Stimulated activated CD4-positive, alpha-beta T cell treated with anti-CD3 and anti-CD28 coated beads, Interleukin-1b, Interleukin-23, amount 100 ng/mL, for 4 hours (primary cell): ENCODE results near the gene COQ4.
"Not testable (repeated sequence)": the region's sequence is repeated elsewhere in the genome, so short reads cannot be mapped to it uniquely, and the experiment has no call there.

Experiments
- DNase-seq, 2 donors: peaks; one replicate each; pipeline ENCODE4 v3.0.0-alpha.2; 2020; ENCODE audit warnings: low read depth in 2 of 2

COQ4 gene

DNA sequence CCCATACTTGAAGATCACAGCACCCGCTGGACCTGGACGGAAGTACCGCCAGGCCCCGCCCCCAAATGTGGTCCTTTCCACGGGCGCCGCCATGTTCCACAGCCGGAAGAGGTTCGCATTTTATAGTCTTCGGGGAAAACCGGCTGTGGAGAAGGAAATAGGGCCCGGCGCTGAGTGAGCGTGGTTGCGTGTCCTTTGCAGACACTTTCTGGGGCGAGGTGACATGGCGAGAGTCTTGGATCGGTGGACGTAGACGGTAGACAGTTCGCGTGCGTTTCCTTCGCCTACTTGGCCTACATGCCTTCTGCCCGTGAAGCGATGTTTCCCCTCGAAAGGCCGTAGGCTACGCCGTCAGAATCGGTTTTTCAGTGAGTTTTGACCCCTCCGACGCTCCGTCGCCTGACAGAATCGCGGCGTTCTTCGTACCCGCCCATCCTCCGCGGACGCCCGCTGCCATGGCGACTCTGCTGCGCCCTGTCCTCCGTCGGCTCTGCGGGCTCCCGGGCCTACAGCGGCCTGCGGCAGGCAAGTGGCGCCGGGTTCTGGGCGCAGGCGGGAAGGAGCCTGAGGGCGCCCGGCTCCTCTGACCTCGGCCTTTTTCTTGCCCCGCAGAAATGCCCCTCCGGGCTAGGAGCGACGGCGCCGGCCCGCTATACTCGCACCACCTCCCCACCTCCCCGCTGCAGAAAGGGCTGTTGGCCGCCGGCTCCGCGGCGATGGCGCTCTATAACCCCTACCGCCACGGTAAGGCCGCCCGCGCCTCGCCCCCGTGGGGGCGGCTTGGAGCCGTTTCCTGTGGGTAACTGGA is at the start of gene COQ4, which contains the start of gene TRUB2:
TSS of gene COQ4 (plus strand) at position 436 of the 808 bp plus-strand sequence. CDS start at position 456, 20 bp downstream.
TSS of gene TRUB2 (minus strand) at position 44 of the 808 bp plus-strand sequence. CDS start at position 5, 39 bp downstream.
- peak; percentile 90 for DNase-seq

GRCh38 chr9:128274245-128274644 is 48.4 kb upstream of the COQ4 start:
- DNase-seq: no peak

- DNase-seq: no peak
These were observed 47.2 kb upstream of the COQ4 start, which contains the start of gene GOLGA2 for GRCh38 chr9:128275198-128276007. GOLGA2 (minus strand) TSS chr9:128276007; CDS start chr9:128275976, 31 bp downstream.

DNA sequence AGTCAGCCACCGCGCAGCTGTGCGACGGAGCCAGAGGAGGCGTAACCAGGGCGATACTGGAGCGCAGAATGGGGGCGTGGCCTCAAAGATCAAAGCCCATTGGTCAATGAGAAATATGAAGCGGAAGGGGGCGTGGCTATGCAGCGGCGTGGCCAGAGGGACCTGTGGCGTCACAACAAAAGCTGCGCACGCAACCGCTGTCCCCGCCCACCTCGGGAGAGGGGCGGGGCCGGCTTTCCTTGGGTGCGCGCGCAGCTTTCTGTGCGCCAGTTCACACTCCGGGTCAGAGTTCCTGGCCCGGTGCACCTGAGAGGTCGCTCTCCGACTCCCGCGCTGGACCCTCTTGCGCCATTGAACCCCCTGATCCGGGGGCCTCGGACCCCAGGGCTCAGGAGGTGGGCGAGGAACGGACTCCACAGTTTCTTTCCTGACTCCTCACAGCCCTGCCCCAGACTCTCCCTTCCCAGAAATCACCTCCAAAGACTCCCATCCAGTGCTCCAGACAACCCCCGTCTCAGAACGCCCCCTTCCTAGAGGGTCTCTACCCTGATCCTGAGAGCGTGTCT is 46.5 kb upstream of the COQ4 start, which contains the start of gene SWI5:
TSS of gene SWI5 (plus strand) at position 269 of the 566 bp plus-strand sequence.
- peak; percentile 99 to 100 for DNase-seq

DNA sequence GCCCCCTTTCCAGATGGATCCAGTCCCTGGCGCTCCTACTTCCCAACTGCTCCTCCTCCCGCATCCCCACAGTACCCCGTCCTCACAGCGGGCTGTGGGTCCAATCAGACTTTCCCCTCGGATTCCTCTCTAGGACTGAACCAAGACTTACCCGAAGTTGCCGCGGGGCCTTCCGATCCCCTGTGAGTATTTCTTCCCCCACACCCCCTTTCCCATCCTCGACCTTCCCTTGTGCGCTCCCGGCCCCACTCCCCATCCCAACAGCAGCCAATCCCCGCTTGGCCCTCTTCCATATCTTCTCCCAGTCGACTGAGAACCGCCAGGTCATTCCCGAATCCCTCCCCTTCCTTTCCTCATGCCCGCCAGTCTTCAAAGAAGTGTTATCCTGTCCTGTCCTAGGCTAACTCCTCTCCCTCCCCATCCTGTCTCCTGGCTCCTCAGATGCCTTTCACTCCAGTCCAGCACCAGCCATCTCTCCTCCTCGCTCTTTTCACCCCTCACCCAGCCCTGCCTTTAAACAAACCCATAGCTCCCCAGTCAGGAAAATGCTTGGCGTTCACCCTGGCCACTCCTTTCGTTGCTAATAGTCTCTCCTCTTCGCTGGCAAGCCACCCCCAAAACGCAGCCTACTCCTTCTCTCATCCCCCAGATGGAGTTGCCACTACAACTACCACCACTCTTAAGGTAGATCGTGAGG is 45.9 kb upstream of the COQ4 start:
- DNase-seq: no peak

DNA sequence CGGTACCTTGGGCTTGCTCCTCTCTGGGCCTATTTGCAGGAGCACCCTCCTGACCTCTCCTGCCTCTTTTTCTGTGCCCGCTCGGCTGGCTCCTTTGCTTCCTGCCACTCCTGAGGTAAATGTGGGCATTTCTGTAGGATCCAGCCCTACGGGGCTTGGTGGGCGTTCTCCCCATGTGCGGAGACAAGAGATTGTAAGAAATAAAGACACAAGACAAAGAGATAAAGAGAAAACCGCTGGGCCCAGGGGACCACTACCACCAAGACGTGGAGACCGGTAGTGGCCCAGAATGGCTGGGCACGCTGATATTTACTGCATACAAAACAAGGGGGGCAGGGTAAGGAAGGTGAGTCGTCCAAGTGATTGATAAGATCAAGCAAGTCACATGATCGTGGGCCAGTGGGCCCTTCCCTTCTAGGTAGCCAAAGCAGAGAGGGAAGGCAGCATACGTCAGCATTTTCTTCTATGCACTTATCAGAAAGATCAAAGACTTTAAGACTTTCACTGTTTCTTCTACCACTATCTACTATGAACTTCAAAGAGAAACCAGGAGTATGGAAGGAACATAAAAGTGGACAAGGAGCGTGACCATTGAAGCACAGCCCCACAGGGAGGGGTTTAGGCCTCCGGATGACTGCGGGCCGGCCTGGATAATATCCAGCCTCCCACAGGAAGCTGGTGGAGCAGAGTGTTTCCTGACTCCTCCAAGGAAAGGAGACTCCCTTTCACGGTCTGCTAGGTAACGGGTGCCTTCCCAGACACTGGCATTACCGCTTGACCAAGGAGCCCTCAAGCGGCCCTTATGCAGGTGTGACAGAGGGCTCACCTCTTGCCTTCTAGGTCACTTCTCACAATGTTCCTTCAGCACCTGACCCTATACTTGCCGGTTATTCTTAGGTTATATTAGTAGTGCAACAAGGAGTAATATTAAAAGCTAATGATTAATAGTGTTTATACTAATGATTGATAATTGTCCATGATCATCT is 43.3 kb upstream of the COQ4 start:
- DNase-seq: not testable (repeated sequence)

GRCh38 chr9:128280084-128280622 is 42.5 kb upstream of the COQ4 start:
- no peak for DNase-seq

DNA sequence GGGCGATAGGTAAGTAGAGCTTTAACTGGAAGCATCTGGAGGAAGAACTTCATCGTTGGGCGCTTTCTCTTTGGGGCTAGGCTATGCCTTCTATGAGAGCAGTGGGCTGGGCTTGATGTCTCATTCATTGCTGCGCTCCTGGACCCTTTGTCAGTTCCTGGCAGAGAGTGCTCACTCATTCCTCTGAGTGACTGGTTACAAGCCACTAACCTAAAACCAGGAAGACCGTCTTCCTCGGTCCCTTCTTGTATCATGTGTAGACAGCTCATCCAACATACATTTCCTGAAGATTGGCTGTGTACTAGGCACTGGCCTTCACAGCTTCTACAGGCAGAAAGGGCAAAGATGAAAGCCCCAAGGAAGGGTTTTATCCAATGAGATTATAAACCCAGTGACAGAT is 40.1 kb upstream of the COQ4 start:
- no peak for DNase-seq

DNA sequence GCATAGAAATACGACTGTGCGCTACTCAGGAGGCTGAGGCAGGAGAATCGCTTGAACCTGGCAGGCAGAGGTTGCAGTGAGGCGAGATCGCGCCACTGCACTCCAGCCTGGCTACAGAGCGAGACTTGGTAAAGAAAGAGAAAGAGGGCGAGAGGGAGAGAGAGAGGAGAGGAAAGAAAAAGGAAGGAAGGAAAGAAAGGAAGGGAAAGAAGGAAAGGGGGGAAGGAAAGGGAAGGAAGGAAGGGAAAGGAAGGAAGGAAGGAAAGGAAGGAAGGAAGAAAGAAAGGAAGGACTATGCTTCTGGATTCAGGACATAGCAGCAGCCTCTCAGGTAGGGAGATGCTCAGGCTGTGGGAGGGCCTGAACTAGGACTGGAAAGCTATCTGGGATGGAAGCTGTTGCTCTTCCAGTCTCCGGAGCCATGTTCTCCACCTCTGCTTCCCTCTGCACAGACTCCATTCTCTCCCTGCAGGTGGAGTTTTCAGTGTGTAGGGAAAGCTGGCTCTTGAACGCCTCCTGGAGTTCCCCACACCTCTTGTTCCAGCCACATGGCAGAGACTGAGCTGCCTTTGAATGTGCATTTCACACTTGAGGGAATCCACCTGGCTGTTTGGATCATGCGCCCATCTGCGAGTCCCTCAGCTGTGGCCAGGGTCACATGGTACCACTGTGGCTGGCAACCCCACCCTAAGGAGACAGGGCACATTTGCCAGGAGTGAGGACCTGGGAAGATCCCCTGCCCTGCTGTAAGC is 37.4 kb upstream of the COQ4 start:
- no peak for DNase-seq

- no peak for DNase-seq
These were observed 36.2 kb upstream of the COQ4 start for GRCh38 chr9:128286440-128286839.

DNA sequence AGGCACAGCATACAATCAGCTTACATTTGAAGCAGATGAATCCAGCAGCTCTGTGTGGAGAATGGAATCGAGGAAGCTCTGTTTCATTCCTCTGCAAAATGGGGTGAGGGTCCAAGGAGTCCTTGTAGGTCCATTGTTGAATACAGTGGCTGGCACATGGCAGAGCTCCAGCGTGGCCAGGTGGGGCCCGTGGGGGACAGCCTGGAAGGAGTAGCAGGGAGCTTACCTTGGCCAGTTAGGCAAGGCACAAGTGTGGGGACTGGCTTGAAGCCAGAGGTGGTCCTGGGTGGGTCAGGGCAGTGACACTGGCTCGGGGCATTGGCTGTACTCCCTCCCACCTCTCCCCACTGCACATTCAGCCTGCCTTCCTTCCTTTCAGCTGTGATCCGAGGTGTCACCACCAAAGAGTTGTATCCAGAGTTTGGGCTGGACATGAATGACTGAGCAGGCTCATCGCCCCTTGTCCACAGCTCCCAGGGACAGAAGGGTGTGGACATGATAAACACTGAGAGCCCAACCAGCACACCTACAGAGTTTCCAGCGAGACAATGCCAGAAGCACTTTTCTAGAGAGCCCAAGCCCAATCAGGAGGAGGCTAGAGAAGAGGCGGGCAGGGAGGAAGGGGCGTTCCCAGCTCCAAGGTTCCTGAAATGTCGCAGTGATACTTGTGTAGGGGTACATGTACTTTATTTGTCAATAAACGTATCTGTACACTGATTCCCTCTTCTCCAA is 34.2 kb upstream of the COQ4 start:
- no peak for DNase-seq

DNA sequence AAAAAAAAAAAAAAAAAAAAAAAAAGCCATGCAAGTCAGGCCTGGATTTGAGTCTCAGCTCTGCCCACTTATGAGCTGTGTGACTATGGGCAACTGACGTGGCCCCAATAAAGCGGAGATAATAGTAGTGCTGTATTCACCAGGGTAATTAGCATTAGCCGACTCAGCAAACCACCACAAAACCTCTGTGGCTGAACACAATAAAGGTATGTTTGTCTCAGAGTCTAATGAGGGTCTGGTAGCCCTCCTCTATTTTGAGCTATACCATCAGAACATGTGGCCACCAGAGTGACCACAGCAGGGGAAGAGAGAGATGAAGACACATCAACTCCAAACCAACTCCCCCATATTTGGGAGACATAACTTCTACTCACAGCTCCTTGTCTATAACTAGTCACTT is 30.6 kb upstream of the COQ4 start:
- no peak for DNase-seq

DNA sequence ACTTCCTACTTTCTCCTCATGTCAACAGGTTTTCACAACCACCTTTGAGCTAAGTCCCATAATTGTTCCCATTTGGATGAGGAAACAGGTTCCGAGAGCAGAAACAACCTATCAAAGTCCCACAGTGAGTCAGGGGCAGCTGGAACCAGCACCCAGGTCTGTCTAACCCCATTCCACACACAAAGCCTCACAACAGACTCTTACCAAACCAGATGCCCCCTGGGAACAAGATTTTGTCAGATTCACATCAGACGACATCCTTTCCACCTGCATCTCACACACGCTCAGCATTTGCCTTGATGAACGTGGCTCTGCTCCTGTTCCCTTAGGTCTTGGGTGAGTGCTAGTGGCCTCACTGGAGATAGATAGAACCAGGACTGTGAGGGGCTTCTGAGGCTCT is 29.5 kb upstream of the COQ4 start:
- DNase-seq: no peak

- no peak for DNase-seq
These were observed 28.5 kb upstream of the COQ4 start for GRCh38 chr9:128294142-128294541.

- DNase-seq: no peak
These were observed 26.1 kb upstream of the COQ4 start for GRCh38 chr9:128296340-128297220.

DNA sequence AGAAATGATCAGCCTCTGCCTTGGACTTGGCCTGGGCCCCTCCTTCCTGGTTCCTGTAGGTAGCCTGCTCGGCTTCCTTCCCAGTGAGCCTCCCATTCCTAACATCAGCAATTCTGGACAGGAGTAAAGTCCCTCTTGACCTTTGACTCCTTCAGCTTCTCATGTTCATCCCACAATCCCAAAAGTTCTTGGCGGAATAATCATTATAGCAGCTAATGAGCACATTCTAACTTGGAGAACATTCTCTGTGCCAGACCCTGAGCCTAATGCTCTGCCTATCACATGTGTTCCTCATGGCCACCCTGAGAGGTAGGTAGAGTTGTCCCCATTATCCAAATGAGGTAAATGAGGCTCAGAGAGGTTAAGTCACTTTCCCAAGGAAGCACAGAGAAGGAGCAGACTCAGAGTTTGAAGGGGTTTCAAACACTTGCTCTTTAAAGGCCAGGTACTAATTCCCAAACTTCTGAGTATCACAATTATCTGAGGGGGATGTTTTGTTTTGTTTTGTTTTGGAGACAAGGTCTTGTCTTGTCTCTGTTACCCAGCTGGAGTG is 25.3 kb upstream of the COQ4 start:
- no peak for DNase-seq
